HG02588 (cell line): ENCODE data around the gene CD72.

Experiments
- ATAC-seq: cut with Tn5 transposase; IDR thresholded peaks from one replicate; pipeline ENCODE4 v1.9.1; 2021; ENCODE audit warnings: mild to moderate bottlenecking, moderate library complexity; ENCODE audit not compliant: unreplicated experiment

Gene CD72, protein sequence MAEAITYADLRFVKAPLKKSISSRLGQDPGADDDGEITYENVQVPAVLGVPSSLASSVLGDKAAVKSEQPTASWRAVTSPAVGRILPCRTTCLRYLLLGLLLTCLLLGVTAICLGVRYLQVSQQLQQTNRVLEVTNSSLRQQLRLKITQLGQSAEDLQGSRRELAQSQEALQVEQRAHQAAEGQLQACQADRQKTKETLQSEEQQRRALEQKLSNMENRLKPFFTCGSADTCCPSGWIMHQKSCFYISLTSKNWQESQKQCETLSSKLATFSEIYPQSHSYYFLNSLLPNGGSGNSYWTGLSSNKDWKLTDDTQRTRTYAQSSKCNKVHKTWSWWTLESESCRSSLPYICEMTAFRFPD

GRCh38 chr9:35618325-35618727 is at the start of gene CD72:
TSS of gene CD72 (minus strand) at chr9:35618413. CDS start at chr9:35618303, 110 bp downstream.
- no peak for ATAC-seq

GRCh38 chr9:35667939-35668338 is 49.7 kb upstream of the CD72 start:
- no peak for ATAC-seq

DNA sequence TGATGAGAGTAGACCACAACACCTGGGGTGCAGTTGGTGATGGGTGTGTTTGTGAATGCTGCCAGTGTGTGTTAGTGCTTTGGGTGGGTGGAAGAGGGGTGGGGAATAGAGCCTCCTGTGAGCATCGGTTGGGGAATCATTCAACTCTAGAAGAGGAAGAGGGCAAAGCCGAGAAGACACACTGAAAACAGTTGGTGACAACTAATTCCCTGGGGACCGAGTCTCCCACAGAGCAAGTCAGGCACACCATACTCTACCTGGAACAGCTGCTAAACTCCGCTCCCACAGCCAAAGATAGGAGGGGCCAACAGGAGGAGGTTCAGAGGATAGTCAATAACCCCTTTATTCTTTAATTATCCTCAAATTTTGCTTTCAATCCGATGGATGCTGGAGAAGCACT is 48.3 kb upstream of the CD72 start:
- no peak for ATAC-seq

DNA sequence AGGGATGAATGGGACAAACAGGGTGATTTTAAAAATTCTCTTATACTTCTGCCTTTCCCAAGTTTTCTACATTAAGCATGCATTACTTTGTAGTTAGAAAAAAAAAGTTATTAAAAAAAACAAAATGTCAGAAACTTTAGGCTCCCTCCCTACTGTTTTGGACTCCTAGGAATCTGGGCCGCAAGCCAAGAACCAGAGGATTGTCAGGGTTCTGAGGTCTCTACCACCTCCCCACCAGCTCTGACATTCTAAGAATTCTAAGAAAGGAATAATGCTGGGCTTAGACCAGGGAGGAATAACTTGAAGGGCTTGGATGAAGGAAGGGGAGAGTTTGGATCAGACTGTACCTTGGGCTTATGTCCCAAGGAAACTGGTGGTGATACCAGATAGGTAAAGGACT is 47.8 kb upstream of the CD72 start:
- ATAC-seq = no peak

GRCh38 chr9:35665471-35665818 is 47.2 kb upstream of the CD72 start:
- ATAC-seq = no peak

- ATAC-seq = peak; percentile 82
Observed at GRCh38 chr9:35664531-35665470, 46.6 kb upstream of the CD72 start, which contains the start of gene ARHGEF39. TSS of gene ARHGEF39 (minus strand) at chr9:35665195. CDS start at chr9:35665169, 26 bp downstream.

DNA sequence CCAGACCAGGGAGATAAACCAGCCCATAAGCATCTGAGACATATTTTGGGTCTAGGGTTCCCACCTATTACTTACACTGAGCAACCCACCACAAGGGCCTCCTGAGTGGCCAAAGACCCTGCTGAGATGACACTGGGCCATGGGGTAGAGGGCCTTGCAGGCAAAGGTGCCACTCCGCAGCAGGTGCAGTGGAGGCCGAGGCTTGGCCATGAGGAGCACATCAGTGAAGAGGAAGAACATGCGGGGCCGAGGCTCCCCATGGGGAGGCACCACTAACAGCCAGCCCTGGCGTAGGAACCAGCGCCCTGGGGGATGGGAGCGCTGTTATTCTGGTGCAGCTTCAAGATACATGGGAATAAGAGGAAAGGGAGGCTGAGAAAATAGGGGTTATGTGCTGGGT is 44.2 kb upstream of the CD72 start:
- ATAC-seq = no peak

DNA sequence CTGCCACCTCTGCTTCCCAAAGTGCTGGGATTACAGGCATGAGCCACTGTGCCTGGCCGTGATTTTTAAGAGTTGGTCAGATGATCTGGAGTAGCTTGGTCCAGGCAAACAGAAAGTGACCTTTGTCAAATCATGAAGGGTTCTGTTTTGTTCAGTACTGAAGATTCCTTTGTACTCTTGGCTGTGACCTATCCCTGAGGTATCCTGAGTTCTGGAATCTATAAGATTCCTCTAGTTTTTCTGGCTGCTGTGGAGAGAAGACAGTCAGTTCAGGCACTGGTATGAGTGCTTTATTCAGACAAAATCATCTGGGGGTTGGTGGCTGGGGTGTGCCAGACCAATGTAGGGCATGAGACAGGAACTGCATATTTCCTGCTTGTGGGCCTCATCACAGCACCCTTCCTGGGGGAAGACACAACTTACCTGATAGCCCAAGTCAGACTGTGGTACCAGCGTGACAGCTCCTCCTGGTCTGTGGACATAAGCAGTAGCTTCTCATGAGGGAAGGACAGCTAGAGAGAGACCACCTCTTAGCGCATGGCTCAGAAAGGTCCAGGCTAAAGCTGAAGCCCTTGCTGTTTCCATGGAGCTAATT is 43.6 kb upstream of the CD72 start:
- no peak for ATAC-seq

- ATAC-seq = no peak
Observed at GRCh38 chr9:35660966-35661415, 42.8 kb upstream of the CD72 start.

GRCh38 chr9:35659340-35659739 is 41.1 kb upstream of the CD72 start:
- no peak for ATAC-seq

DNA sequence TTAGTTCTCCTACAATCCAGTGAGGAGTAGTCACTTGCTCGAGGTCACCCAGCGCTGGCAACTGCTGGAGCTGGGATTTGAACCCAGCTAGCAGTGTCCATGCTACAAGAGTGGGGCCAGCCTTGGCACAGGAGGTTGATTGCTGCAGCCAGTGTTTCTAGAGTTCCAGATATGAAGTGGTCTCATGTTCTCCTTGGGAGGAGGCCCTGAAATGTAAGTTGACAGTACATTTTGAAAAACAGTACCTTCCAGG is 40.7 kb upstream of the CD72 start:
- no peak for ATAC-seq

DNA sequence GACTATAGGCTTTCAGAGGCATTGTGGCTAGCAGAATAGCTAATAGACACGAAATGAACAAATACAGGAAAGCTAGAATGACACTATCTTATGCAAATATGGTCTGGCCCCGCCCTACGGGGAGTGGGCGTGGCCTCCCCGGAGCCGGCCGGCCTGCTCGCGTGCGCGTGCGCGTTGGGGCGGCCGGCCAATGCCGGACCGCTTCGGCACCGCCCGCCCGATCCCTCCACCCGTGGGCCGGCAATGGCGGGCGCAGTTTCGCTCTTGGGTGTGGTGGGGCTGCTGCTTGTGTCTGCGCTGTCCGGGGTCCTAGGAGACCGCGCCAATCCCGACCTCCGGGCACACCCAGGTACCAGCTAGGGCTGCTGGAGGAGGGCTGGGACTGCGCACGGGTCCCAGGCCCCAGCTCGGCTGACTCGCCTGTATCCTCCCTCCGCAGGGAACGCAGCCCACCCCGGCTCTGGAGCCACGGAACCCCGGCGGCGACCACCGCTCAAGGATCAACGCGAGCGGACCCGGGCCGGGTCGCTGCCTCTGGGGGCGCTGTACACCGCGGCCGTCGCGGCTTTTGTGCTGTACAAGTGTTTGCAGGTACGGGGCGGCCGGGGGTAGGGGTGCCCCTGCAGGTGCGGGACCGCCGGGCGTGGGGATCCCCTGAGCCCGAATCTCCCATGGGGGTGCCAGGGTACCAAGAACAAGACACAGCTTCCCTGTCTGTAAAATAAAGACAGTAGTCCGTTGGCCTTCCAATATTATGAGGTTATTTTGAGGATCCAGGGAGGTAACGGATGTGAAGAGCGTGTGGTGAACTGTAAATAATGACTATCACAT is 40.1 kb upstream of the CD72 start, which contains the start of gene CCDC107:
Gene CCDC107, plus strand, starts transcription at position 156 of the 831 bp plus-strand sequence. Its CDS starts 88 bp downstream, at position 244.
- peak; percentile 68 for ATAC-seq

GRCh38 chr9:35657546-35658136 is 39.4 kb upstream of the CD72 start, which contains the start of gene RMRP:
TSS of gene RMRP (minus strand) at chr9:35658019.
- ATAC-seq = peak; percentile 86

DNA sequence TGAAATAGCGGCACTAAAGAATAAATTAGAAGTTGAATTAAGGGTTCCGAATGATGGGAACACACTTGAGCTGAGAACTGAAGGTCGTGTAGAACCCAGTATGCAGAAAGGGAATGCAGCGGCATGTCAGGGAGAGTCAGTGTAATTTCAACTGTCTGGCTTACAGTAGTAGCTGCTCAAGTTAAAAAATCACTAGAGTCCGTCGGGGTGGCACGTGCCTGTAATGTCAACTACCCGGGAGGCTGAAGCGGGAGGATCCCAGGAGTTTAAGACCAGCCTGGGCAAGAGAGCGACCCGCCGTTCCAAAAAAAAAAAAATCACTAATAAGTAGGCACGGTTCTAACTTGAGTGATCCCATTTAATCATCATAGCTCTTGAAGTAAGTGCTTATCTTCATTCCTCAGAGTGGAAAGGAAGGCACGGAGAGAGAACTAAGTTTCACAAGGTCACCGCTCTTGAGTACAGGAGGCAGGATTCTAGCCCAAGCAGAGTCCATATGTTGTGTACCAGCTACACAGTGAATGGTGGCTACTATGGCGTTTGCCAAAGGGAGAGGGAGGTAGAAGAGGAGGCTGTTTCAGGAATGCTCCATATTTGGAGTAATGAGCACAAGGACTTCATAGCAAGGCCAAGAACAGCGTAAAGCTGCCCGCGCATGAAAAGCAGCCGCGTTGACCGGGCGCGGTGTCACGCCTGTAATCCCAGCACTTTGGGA is 38.8 kb upstream of the CD72 start:
- ATAC-seq = no peak

GRCh38 chr9:35656348-35656747 is 38.1 kb upstream of the CD72 start:
- no peak for ATAC-seq

- no peak for ATAC-seq
Observed at GRCh38 chr9:35653611-35654010, 35.4 kb upstream of the CD72 start.

DNA sequence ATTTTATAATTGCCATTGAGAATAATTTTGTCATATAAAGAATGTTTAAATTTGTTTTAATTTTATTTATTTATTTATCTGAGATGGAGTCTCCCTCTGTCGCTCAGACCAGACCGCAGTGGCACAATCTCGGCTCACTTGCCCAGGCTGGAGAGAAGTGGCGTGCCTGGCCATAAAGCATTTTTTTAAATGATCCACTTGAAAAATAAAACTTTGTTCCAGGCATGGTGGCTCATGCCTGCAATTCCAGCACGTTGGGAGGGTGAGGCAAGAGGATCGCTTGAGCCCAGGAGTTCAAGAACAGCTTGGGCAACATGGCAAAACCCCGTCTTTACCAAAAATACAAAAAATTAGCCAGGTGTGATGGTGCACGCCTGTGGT is 34.6 kb upstream of the CD72 start:
- ATAC-seq = no peak

DNA sequence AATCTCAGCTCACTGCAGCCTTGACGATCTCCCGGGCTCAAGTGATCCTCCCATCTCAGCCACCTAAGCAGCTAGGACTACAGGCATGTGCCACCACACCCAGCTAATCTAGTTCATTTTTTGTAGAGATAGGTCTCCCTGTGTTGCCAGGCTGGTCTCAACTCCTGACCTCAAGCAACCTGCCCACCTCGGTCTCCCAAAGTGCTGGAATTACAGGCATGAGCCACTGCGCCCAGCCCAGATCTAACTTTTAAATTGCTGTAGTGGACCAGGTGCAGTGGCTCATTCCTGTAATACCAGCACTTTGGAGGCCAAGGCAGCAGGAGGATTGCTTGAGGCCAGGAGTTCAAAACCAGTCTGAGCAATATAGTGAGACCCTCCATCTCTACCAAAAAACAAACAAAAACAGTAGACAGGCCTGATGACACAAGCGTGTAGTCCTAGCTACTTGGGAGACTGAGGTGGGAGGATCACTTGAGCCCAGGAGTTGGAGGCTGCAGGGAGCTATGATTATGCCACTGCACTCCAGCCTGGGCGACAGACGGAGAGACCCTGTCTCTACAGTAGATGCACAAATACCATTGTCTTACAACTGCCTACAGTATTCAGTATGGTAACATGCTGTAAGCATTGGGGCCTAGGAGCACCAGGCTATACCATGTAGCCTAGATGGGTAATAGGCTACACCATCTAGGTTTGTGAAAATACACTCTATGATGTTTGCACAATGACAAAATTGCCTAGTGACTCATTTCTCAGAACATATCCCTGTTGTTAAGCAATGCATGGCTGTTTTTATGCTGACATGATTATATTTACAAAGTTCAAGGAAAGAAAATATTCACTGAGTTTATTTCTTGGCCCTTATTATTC is 34.0 kb upstream of the CD72 start:
- no peak for ATAC-seq
